SK-N-MC (cell line): Measurements from ENCODE around the gene KRTAP10-8.

Source experiments
- EZH2 ChIP-seq: fragments of 200-600 bp; sonication (generic); IDR thresholded peaks from one replicate; pipeline ENCODE4 v1.6.1; 2017; ENCODE audit warnings: antibody characterized with exemption
- FOXP2 ChIP-seq: optimal IDR thresholded peaks from 2 replicates; pipeline ENCODE3; 2011; ENCODE audit warnings: mild to moderate bottlenecking, moderate library complexity; ENCODE audit not compliant: insufficient read depth; ENCODE audit errors: extremely low read length, control extremely low read depth
- POLR2AphosphoS5 ChIP-seq: IDR thresholded peaks from 2 replicates; pipeline ENCODE4 v1.6.1; 2012; ENCODE audit warnings: mild to moderate bottlenecking, low read depth, low read length, borderline replicate concordance

DNA sequence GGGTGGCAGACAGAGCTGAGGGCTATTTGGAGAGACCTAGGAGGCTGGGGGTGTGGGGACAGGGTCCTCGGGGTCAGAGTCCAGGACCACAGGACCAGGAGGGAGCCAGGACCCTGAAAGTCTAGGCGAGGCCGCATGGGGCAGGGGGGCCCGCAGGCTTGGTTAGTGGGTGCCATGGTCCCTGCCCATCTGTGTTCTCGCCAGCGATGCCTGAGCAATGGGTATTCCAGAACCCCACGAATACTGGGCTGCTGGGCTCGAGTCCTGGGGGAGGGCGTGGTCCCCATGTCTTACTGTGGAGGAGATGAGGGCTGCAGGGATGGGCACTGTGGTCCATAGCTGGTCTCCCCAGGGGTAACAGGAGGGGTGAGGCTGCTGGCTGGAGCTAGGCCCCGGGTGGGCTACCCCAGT lies 21.6 kb upstream of the KRTAP10-8 start:
- TF ChIP-seq POLR2AphosphoS5 (no peak), EZH2 (no peak), FOXP2 (no peak)
